NCI-H69 (cell line): ENCODE measurements around the gene CTRB2.
"Not testable (repeated sequence)": the region's sequence is repeated elsewhere in the genome, so short reads cannot be mapped to it uniquely, and the experiment has no call there.

ENCODE experiments used
- DNase-seq: peaks from one replicate; lab custom pipeline; 2025; lab: John Stamatoyannopoulos, UW

CTRB2 gene

GRCh38 chr16:75242436-75243078 lies 35.6 kb upstream of the CTRB2 start:
- DNase-seq = not testable (repeated sequence)

GRCh38 chr16:75241955-75242354 lies 35.0 kb upstream of the CTRB2 start:
- DNase-seq = no peak

GRCh38 chr16:75241412-75241811 lies 34.5 kb upstream of the CTRB2 start:
- no peak for DNase-seq

- DNase-seq = not testable (repeated sequence)
These were observed 33.7 kb upstream of the CTRB2 start for GRCh38 chr16:75240633-75241032.

- no peak for DNase-seq
These were observed 32.7 kb upstream of the CTRB2 start for GRCh38 chr16:75239542-75240122.

- peak; percentile 36 for DNase-seq
These were observed 32.0 kb upstream of the CTRB2 start for GRCh38 chr16:75238853-75239541.

GRCh38 chr16:75238132-75238852 lies 31.3 kb upstream of the CTRB2 start:
- DNase-seq = peak; percentile 50

GRCh38 chr16:75237398-75238131 lies 30.6 kb upstream of the CTRB2 start:
- no peak for DNase-seq

GRCh38 chr16:75236736-75237397 lies 29.9 kb upstream of the CTRB2 start:
- DNase-seq = no peak

GRCh38 chr16:75236232-75236631 lies 29.3 kb upstream of the CTRB2 start:
- DNase-seq = no peak

- DNase-seq = no peak
These were observed 28.8 kb upstream of the CTRB2 start for GRCh38 chr16:75235721-75236193.

GRCh38 chr16:75234856-75235696 lies 28.1 kb upstream of the CTRB2 start:
- no peak for DNase-seq

- DNase-seq = no peak
These were observed 26.6 kb upstream of the CTRB2 start for GRCh38 chr16:75233611-75233938.

GRCh38 chr16:75231570-75231969 lies 24.6 kb upstream of the CTRB2 start:
- no peak for DNase-seq

GRCh38 chr16:75230471-75231110 lies 23.6 kb upstream of the CTRB2 start:
- no peak for DNase-seq

GRCh38 chr16:75229172-75230031 lies 22.4 kb upstream of the CTRB2 start:
- DNase-seq = no peak

GRCh38 chr16:75228143-75228976 lies 21.4 kb upstream of the CTRB2 start:
- DNase-seq = no peak
